BJ (cell line): ENCODE measurements around the gene HSFX2. TPM values are rescaled to one million over a fixed set of nuclear protein-coding genes. Genes with fewer than 3 reads are reported as not detected.
"Not testable (repeated sequence)": the region's sequence is repeated elsewhere in the genome, so short reads cannot be mapped to it uniquely, and the experiment has no call there.

ENCODE experiments used
- CTCF ChIA-PET: fragments of 350-600 bp; formaldehyde crosslinking; extraction: SDS; loops from one replicate; lab custom pipeline; 2021; ENCODE audit warnings: antibody characterized with exemption, inconsistent platforms; lab: Yijun Ruan, JAX
- POLR2A ChIA-PET: fragments of 300-600 bp; sonication (Branson Sonifier 250); formaldehyde crosslinking; extraction: SDS; loops from one replicate; lab custom pipeline; 2021; ENCODE audit warnings: antibody characterized with exemption; lab: Charles Lee
- DNase-seq: peaks from one replicate; pipeline ENCODE4 v3.0.0-alpha.2; 2011; ENCODE audit warnings: low read depth
- H3K27me3 ChIP-seq: 2 replicates; pipeline ENCODE4 v1.6.0; 2011; ENCODE audit warnings: low read length; ENCODE audit not compliant: control insufficient read depth, insufficient read depth
- H3K36me3 ChIP-seq: 2 replicates; pipeline ENCODE4 v1.5.1; 2011; ENCODE audit warnings: low read length; ENCODE audit not compliant: control insufficient read depth, insufficient read depth
- H3K4me3 ChIP-seq: 2 replicates; pipeline ENCODE4 v1.5.1; 2011; ENCODE audit warnings: low read depth, mild to moderate bottlenecking, control low read depth, low read length
- polyA minus RNA-seq: library from RNA; depleted of rRNA, polyadenylated mRNA; stranded (reverse); fragments of >200 nt; gene quantifications from 2 replicates; pipeline ENCODE4 v1.2.3, GENCODE V29; 2011; rRNA and poly(A)+ RNA removed
- polyA plus RNA-seq: library from polyadenylated mRNA; depleted of rRNA; stranded (reverse); fragments of >200 nt; gene quantifications from 2 replicates; pipeline ENCODE4 v1.2.3, GENCODE V29; 2011; rRNA removed
- TF ChIP-seq, protein P1 (sequence below): IDR thresholded peaks from 2 replicates; pipeline ENCODE4 v1.5.1; 2011; ENCODE audit warnings: low read depth, mild to moderate bottlenecking, control low read depth, inconsistent platforms, low read length, moderate library complexity; ENCODE audit not compliant: insufficient read depth

HSFX2 gene, protein sequence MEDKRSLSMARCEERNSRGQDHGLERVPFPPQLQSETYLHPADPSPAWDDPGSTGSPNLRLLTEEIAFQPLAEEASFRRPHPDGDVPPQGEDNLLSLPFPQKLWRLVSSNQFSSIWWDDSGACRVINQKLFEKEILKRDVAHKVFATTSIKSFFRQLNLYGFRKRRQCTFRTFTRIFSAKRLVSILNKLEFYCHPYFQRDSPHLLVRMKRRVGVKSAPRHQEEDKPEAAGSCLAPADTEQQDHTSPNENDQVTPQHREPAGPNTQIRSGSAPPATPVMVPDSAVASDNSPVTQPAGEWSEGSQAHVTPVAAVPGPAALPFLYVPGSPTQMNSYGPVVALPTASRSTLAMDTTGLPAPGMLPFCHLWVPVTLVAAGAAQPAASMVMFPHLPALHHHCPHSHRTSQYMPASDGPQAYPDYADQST
- polyA plus RNA-seq (0.25 and 0.29 TPM in 2 replicates), polyA minus RNA-seq (0.14 and 0.41 TPM in 2 replicates)

DNA sequence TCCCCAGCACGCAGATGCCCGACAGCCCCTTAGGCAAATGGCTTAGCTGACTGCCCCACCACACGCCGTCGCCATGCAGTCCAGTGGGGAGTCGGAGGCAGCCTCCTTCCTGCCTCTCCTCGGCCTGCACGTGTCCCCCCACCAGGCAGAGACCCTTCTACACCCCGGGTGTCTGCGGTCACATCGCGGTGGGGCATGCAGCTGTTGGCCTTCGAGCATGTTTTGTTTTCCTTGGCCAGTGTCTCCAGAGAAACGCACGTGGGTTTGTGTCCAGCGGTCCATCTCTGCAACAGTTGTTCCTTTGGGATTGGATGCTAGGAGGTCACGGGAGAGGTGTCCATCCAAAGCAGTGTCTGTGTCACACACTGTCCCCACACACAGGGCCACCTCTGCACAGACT lies at the start of gene HSFX2:
Gene HSFX2, minus strand, starts transcription at position 101 of the 400 bp plus-strand sequence. CDS start 614 bp downstream, outside the sequence.
- H3K27me3 ChIP-seq, DNase-seq, CTCF ChIA-PET, H3K36me3 ChIP-seq, POLR2A ChIA-PET, H3K4me3 ChIP-seq: not testable (repeated sequence)

DNA sequence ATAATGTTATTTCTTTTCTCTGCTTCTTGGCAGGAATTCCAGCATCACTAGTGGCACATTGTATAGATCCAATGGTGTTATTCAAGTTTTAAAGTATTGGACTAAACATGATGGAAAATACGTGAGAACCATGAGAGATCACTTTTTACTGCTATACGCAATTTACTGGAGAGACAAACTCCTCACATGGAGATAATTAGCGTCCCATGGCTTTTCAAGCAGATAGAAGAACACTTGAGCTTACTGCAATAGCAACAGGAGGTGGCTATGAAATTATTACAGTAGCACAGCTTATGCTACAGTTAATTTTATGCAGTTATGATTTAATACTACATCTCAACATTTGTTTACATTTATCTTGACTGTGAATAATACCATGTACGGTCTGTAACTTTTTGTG lies 48.4 kb upstream of the HSFX2 start:
- CTCF ChIA-PET: no interaction called here
- Histone ChIP-seq H3K27me3 (no peaks in the 10 kb centered on the region; the same call in none of the 2 replicates), H3K36me3 (no peaks in the 10 kb centered on the region), H3K4me3 (no peak overlapping the region)
- POLR2A ChIA-PET: no interaction called here
- DNase-seq: no peak
- TF ChIP-seq, protein P1, sequence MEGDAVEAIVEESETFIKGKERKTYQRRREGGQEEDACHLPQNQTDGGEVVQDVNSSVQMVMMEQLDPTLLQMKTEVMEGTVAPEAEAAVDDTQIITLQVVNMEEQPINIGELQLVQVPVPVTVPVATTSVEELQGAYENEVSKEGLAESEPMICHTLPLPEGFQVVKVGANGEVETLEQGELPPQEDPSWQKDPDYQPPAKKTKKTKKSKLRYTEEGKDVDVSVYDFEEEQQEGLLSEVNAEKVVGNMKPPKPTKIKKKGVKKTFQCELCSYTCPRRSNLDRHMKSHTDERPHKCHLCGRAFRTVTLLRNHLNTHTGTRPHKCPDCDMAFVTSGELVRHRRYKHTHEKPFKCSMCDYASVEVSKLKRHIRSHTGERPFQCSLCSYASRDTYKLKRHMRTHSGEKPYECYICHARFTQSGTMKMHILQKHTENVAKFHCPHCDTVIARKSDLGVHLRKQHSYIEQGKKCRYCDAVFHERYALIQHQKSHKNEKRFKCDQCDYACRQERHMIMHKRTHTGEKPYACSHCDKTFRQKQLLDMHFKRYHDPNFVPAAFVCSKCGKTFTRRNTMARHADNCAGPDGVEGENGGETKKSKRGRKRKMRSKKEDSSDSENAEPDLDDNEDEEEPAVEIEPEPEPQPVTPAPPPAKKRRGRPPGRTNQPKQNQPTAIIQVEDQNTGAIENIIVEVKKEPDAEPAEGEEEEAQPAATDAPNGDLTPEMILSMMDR: no peak

DNA sequence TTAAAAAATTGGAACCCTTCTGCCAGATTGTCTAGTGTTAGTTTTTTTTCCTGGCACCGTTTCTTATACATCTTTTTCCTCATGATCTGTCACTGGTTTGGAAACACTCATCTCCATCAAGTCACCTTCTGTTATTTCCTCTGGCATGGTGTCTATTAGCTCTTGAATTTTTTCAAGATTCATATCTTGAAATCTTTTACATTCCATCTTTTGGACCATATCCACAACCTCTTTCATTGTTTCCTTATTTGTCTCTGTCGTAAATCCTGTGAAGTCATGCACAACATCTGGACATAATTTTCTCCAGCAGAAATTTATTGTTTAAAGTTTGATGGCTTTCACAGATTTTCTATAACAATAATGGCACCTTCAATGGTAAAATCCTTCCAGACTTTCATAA lies 46.7 kb upstream of the HSFX2 start:
- H3K4me3 ChIP-seq: no peak overlapping the region

DNA sequence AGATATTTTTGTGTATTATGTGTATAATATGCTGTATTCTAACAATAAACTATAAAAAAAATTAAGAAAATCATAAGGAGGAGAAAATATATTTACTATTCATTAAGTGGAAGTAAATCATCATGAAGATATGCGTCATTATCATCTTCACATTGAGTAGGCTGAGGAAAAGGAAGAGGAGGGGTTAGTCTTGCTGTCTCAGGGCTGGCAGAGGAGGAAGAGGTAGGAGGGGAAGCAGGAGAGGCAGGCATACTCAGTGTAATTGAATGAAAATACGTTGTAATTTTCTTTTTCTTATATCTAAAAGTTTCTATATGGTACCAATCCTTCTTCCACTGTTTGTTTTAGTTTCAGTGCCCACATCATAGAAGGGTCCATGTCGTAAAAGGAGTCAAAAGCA lies 46.3 kb upstream of the HSFX2 start:
- Histone ChIP-seq H3K36me3 (no peaks in the 10 kb centered on the region), H3K27me3 (no peaks in the 10 kb centered on the region; the same call in none of the 2 replicates), H3K4me3 (no peak overlapping the region)
- ChIA-PET POLR2A (no interaction called here), CTCF (no interaction called here)
- TF ChIP-seq, protein P1: no peak
- DNase-seq: no peak

More for the DNA sequence above, 46.7 kb upstream of the HSFX2 start:
- POLR2A ChIA-PET: no interaction called here
- H3K27me3 ChIP-seq: no peaks in the 10 kb centered on the region; the same call in none of the 2 replicates
- DNase-seq: no peak
- H3K36me3 ChIP-seq: no peaks in the 10 kb centered on the region
- TF ChIP-seq, protein P1: no peak
- CTCF ChIA-PET: no interaction called here

DNA sequence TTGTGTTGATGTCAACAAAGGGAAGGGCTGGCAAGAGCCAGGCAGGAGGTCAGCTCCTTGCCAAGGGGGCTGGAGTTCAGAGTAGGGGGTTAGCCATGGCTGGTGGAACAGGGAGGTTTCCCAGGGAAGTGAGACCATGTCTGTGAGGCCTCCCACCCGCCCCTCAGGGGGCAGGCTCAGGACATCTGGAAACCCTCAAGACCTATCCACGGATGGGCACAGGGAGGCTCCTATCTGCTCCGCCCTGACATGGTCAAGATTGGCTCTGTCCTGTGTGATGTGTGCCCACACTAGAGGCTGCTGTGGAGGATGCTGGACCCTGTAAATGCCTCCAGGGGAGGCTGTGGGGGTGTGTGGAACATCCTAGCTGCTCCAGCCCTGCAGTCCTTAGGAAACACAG lies 44.5 kb upstream of the HSFX2 start:
- H3K4me3 ChIP-seq: no peak overlapping the region
- ChIA-PET CTCF (no interaction called here), POLR2A (no interaction called here)
- no peaks in the 10 kb centered on the region for H3K36me3 ChIP-seq
- peaks cover 2% of the 10 kb centered on the region; the same call in 1 of the 2 replicates for H3K27me3 ChIP-seq
- TF ChIP-seq, protein P1: no peak
- DNase-seq: no peak
